AG20443 (cell line): Measurements from ENCODE around the gene KCNB1.

Experiments
- DNase-seq: peaks from one replicate; pipeline ENCODE4 v3.0.0; 2012; ENCODE audit warnings: low spot score, mixed read lengths

Gene KCNB1

DNA sequence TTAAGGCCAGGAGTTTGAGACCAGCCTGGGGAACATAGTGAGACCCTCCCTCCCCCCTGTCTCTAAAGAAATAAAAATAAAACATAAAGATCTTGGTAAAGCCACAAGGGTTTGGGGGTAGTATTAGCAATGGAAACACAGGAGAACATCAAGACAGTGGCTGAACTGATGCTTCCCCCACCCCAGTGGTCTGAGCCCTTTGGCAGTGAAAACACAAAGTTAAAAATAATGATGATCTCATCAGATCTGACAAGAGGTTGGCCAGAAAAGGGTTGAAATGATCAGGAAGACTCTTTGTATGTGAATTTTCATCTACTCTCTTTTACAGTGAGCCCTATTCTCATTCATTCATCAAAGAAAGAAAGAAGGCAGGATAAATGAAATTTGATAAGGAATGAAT is 93.7 kb downstream of the KCNB1 start:
- no peak for DNase-seq

DNA sequence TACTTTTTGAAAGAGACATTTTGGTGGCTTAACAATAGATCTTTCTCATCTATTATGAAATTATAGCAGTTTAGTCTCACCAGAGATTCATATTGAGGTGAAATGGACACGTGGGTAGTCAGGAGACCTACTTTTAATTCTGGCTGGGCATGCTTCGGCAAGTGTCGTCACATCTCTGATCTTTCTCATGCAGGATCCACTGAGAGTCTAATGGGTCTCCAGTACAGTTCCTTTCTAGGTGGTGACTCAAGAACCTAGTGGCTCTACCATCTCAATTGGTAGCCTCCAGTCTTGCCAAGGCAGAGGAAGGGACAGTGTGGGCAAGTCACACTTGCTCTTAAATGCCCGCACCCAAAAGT is 94.9 kb downstream of the KCNB1 start:
- DNase-seq = no peak

DNA sequence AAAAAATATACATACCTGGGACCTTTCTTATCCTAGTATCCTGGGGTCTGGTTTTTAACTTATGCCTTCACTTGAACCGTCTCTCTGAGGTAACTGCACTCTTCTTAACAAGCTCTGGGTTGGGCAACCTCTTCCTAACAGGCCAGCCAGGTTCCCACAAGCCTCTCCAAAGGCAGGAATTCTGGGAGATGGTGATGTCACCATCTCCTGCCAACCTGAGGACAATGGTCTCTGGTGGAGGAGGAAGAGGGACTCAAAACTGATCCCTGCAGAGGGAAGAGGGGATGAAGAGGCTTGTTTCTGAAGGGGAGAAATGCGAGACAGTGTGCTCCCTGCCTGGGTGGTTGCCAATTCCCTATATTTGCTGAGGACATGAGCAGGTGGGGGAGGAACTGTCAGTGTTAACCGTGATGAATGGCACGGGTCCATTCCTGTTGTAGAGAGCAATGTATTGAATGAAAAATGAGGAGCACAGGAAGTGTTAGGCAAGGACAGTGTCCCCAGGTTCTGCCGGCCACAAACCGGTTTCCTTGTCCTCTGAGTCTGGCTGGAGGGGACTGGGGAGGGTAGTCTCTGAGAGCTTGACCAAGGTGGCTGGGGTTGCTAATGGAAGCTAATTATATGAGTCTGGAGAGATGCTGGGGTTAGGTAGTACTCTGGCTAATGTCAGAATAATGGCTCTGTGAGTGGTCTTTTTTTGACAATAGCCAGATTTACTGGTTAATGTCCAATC is 95.5 kb downstream of the KCNB1 start:
- DNase-seq = no peak

DNA sequence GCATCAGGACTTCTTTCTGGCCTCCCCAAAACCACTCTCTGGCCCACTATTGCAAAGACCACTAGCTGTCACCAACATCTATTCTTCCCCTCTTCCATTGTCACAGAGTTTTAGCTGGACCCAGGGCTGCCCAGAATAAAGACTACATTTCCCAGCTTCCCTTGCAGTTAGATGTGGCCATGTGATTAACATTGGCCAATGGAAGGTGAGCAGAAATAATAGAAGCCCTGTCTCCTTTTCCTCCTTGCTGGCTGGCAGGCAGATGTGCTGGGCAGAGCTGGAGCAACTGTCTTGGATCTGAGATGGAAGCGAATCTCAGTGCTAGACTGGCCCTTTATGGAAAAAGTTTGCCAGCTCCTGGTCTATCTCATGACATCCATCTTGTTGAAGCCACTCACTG is 97.0 kb downstream of the KCNB1 start:
- DNase-seq = peak; percentile 39

DNA sequence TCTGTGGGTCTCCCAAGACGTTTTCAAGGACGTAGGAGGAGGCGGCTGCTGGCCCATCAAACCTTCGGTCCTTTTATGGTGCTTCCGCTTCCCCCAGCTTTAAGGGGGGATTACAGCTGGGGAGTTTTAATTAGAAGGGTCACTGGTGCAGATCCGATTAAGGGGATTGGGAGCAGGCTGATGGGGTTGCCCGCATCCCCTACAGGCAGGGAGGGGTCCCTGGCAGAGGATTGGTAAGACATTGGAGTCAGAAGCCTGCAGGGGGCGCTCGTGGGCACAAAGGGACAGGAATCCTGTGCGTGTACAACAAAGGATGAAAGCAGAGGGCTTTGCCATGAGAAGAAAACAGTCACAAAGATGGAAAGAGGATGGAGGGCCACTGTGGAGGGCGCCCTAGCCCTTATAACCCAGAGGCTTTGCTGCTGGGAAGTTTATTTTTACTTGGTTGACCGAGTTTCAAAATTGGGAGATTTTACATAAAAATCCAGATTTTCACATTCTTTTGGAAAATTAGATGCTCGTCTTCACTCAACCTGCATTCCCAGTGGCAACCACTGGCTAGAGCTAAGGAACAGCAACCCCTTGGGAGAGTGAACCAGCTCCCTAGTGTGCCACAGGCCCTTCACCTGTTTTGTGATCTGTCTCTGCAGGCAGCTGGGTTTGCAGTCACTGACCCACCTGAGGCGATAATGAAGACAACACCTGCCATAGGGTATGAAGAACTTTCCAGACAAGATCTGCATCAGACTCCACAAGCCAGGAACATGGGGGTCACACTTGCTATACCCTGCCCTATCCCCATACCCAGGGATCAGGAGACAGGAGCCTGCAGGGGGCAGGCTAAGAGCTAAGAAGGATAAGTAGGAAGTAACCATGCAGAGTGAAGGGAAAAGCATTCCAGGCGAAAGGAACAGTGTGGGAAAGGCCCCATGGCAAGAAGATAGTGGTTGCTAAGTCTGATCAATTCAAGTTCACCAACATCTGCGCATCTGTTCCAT is 97.7 kb downstream of the KCNB1 start:
- DNase-seq = peak; percentile 68

DNA sequence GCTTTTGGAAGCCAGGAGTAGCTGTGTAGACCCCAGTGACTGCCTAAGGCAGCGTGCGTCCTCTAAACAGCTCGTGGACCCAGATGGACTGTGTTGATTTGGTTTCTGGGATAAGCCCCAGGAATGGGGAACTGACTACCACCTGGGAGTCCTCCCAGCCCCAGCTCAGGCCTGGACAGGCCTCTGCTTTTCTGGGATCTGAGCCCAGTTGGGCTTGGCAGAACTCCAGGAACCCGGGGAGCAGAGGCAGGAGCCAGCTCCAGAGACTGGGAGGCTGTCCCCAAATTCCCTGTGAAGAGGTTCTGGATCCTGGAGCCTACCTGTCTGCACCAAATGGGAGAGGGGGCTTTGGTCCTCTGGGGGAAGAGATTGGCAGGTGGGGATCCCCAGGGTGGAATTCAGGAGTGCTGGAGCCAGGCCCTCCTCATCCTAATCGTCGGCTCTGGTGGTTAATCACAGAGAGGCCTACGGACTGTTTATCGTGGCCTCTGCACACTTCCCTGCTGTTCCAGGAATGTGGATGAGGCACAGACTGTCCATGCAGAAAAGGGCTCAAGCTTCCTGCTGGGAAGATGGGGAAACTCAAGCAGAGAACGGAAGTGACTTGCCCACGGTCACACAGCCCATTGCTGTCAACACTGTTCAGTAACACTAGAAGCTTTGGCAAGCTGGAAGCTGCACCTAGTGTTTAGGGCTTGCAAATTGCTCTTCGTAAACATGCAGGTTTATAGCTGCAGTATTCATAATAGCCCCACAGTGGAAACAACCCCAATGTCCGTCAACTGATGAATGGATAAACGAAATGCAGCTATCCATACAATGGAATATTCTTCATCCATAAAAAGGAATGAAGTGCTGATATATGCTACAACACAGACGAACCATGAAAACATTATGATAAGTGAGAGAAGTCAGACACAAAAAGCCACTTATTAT is 100.6 kb downstream of the KCNB1 start:
- peak; percentile 68 for DNase-seq

DNA sequence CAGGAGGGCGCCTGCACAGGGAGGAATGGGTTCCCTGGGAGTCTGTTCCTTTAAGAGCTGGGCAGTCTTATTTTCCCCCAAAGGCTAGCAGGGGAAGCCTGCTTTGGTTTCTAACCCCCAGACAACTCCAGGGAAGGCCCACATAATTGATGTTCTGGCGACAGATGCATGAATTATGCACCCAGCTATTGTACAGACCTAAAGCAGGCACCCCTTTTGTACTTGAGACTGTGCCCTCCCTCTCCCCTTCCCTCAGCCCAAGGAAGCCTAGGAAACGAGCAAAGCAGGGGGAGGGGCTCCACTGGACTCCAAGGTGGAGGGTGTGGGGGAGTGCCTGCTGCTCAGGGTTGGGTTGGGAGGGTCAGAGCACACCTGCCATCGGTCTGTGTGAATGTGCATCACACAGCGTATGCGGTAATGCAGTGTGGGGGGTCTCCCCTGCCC is 102.1 kb downstream of the KCNB1 start:
- no peak for DNase-seq

DNA sequence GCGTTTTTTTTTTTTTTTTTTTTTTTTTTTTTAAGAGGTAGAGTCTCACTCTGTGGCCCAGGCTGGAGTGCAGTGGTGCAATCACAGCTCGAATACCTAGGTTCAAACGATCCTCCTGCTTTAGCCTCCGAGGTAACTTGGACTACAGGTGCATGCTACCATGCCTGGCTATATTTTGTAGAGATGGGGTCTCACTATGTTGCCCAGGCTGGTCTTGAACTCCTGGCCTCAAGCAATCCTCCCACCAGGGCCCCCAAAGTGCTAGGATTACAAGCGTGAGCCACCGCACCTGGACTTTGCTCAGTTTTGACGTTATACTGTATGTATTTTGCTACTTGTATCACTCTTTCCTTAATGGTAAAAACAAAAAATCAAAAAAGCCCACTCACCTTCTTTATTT is 103.1 kb downstream of the KCNB1 start:
- no peak for DNase-seq

DNA sequence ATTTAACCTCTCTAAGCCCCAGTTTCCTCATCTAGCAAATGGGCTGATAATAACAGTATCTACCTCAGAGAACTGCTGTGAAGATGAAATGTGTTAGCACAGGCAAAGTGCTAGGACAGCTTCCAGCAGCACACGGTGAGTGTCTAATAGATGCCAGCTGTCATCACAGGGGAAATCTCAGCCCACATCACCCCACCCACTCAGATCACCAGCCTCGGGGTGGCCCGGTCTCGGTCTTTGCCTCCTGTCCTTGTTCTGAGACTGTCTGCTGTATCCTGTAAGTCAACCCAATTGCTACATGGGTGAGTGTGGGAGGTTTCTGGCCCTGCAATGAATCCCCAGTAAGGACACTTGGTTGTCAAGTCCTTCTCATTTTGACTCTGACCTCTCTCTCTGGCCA is 105.1 kb downstream of the KCNB1 start:
- DNase-seq = no peak

DNA sequence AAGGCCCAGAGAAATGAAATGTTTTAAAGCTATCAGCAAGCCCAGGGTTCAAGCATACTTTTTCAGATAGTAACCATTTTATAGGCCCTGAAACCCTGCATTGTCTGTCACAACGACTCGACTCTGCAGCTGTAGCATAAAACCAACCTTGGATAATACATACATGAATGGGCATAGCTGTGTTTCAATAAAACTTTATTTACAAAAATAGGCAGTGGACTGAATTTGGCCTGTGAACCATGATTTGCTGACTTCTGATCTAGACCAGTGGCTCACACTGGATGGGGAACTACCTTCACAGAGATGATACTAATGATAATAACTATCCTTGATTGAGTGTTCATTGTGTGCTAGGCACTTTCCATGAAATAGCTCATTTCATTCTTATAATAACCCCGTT is 107.3 kb downstream of the KCNB1 start:
- DNase-seq = no peak

DNA sequence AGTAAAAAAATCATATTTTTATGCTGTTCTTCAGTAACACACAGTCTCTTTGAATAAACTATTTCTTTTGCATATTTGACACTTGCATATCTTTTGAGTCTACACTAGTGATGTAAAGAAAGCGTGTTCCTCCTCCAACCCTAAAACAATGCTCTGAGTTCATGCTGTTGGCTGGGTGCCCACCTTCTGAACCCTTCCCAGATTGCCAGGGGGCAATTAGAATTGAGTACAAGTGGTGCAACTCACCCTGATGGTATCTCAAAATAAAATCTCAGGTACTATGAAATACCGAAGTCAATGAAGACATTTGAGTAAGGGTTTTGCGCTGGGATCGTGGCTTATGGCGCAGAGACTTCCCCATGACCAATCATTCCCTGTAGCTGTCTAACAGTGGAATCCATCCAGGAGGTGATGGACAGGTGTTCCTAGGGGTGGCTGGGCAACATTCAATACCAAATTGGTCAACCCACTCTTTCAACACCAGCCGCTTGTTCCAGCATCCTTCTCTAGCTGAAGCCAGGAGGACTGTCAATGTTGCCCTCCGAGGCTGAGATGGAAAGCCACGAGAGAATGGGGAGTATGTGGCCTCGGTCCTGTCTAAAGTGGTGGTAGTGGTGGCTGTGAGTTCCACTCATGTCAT is 110.3 kb downstream of the KCNB1 start:
- no peak for DNase-seq

DNA sequence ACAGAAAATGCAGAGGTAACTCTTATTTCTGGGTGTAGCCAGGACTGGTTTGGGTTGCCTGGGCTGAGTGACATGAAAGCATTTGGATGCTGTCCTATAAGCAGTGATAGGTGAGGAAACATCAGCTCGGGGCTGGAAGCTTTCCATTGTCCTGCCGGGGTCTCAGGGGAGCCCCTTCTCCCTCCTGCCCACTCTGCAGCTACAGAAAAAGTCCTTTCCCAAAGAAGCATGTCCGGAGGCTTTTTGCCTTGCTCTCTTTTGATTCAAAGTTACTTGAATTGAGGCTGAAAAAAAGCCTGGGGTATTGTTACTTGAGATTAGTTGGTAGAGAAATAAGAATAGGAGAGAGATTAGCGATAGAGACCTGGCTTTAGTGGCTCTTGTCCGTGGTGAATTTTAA is 113.9 kb downstream of the KCNB1 start:
- DNase-seq = no peak

DNA sequence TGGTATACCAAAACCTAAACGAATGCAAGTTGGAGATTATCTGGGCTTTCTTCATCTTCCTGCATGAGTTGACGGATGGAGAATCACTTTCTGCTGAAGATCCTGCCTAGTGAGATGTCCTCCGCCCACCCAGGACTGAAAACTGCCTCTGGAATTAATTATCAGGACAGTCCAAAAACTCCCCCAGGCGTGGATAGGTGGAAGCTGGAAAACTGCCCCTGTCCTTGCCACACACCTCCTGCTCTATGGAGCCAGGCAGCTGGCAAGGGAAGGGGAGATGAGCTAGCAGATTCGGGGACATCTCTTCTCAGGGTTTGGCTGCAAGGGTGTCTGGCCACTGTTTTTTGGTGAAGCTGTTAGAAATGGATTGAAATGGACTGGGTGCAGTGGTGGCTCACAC is 115.4 kb downstream of the KCNB1 start:
- no peak for DNase-seq

DNA sequence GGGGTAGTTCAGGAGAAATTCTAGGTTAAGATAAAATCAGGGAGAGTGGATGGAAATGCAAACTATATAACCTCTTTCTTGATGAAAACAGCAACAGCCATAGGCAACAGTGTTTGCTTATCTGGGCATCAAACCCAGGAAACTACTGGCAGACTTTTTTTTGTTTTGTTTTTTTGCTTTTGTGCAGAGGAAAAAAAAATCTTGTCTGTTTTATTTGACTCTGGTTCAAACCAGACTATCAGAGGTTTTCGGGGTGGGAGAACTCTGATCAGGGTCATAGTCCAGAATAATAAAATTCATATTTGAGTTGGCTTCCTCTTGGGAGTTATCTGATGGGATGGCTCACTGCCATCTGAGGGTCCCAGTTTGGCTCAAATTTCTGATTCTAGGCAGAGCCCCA is 115.8 kb downstream of the KCNB1 start:
- DNase-seq = no peak

DNA sequence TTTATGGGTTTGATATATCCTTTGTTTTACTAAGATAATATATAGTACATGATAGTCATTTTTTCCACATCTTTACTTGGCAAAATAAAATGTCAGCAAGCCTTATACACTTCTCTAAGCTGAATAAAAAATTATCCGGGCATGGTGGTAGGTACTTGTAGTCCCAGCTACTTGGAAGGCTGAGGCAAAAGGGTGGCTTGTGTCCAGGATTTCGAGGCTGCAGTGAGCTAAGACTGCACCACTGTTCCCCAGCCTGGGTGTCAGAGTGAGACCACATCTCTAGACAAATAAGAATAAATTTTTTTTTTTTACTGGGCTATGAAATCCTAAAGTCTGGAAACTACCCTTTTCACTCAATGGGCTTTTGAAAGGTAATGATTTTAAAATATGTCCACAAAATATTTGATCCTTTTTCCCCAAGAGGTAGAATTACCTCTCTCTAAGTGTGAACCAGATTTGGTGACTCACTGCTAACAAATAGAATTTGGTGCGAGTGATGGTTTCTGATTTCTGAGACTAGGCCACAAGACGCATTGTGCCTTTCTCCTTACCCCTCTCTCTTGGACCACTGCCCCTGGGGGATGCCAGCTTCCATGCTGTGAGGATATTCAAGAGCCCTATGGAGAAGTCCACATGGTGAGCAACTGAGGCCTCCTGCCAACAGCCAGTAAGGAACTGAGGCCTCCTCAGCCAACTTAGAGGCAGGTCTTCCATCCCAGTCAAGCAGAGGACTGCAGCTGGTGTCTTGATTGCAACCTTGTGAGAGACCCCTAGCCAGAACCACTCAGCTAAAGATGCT is 120.4 kb downstream of the KCNB1 start:
- no peak for DNase-seq

DNA sequence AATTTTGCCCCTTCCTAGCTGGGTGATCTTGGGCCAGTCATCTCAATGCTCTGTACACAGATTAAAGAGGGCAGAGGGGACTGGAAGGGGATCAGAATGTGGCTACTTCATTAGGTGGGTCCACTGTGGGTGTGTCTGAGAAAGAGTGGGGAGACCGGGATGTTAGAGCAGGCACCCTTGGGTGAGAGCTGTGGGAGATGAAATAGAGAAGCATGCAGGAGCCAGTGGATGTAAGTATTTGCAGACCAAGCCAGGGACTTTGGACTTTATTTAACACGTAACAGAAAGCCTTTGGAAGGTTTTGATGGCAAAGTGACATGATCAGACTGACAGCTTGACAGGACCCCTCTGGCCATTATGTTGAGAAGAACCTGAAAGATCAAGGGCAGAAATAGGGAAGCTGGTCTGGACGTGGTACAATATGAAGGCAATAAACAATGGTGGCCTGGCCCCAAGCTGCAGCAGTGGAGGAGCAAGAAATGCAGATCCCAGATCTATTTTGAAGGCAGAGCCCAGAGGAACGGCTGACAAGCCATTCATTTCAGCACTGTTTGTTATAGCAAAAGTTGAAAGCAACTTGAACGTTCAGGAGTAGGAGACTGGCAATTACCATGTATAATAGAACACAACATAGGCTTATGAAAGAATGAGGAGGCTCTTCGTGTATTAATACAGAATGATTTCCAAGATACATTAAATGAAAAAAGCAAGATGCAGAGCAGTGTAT is 122.1 kb downstream of the KCNB1 start:
- no peak for DNase-seq

DNA sequence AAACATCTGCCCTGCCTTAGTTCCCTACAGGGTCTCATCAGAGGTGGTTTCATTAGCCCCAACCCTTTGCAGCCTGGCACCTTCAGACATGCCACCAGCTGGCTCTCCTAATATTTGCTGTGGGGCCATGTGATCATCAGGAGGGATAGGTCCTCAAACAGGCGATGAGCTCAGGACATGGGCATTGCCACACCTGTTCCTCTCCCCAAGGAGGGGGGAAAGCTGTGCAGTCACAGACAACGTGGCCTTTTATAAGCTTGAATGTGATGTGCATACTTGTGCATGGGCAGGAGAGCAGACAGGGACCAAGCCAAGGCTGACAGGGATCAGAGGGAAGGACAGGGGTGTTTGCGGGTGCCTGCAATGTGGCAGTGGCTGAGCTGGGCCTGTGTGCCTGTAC is 125.8 kb downstream of the KCNB1 start:
- DNase-seq = no peak

DNA sequence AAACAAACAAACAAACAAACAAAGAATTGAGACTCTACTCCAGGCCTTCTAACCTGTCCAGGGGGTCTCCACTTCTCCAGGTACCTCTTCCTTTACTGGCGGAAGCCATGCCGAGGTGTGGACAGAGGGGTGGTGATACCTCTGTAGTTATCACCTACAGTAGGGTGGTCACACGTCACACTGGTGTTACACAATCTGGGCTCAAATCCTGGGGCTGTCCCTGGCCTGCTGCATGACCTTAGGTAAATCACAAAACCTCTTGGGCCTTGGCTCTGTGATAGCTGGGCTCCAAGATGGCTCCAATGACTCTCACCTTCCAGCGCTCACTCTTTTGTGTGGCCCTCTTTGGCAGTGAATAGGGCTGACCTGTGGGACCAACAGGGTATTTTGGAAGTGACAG is 127.8 kb downstream of the KCNB1 start:
- DNase-seq = no peak

DNA sequence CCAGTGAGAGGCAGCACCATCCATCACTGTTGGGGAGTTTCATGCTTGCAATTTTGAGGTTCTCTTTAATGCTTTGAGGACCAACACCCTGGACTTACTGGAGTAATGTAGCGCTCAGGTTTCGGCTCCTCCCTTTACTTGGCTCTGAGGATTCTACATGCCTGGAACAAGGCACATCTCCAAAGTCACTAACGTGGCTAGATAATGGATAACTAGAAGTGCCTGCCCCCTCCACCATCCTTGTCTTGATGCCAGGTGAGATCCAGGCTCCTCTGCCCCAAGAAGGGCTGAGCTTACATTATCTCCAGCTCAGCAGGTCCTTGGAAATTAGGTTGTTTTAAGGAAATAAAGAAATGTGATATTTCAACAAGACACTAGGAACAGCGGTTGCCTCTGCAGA is 129.1 kb downstream of the KCNB1 start:
- DNase-seq = no peak

DNA sequence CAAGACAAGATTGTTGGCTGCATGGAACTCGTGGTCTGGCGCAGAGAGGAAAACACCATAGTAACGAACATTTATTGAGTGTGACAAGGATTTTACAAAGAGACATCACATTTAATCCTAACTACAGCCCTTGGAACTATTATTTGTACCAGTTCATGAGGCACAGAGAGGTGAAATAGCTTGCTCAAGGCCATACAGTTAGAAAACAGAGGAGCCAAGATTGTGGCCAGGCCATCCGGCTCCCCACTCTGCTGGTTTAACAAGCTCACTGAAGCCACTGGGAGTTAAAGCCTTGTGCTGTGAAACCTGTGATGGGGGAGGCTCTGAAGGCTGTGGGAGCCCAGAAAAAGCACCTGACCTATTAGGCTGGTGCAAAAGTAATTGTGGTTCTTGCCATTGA is 129.7 kb downstream of the KCNB1 start:
- DNase-seq = no peak
